ENCODE results near the gene TNFAIP1. TPM values are rescaled to one million over a fixed set of nuclear protein-coding genes. Genes with fewer than 3 reads are reported as not detected.

Gene TNFAIP1
- total and polyA plus RNA-seq, 8 donors, result 11.5 to 56.8 (median 25.3) TPM

DNA sequence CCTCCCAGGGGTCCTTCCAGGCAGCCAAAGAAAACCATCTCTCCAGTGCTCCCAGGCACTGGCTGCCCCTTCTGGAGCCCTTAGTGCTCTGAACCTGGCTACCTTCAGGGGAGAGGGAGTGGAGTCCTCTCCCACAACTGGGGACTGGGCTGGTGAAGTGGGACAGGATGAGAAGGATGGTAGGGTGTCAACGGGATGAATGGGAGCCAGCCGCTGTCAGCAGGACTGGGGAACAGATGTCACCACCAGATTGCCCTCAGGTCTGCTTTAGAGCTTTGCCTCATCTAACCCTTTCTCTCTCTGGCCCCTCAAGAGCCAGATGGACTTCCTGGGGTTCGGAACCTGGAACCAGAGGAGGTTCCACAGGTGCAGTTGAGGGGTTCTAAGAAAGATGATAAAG, 29.9 kb downstream of the TNFAIP1 start:
- 85 to 93% methylated on average over 3 of the region's 3 CpGs for WGBS, 2 donors

DNA sequence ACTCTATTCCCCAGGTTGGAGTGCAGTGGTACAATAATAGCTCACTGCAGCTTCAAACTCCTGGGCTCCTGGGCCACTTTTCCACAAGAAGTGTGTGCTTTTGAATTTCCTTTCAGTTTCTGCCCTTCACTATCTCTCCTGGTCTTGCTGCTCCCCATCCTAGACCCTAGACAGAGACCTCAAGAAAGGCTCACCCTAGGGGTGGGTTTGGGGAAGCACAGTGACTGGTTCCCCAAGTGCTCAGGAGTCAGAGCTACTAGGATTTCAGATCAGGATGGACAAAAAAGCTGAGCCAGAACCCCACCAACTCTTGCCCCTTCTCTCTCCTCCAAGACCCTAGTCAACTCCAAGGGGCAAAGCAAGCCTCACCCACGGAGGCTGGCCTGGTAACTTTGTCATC, 31.0 kb downstream of the TNFAIP1 start:
- Histone ChIP-seq H3K4me3 (no peak overlapping the region), H3K9me3 (no peaks in the 10 kb centered on the region), H3K27me3 (no peaks in the 10 kb centered on the region), H3K4me1 (peaks cover 9 to 18% (median 13%) of the 10 kb centered on the region in 3 donors), H3K27ac (no peak overlapping the region), H3K36me3 (peaks cover 0 to 7% (median 0%) of the 10 kb centered on the region in 3 donors)
- intact Hi-C loops (cut with DNase I), result no loop called here
- TF ChIP-seq, protein P1, sequence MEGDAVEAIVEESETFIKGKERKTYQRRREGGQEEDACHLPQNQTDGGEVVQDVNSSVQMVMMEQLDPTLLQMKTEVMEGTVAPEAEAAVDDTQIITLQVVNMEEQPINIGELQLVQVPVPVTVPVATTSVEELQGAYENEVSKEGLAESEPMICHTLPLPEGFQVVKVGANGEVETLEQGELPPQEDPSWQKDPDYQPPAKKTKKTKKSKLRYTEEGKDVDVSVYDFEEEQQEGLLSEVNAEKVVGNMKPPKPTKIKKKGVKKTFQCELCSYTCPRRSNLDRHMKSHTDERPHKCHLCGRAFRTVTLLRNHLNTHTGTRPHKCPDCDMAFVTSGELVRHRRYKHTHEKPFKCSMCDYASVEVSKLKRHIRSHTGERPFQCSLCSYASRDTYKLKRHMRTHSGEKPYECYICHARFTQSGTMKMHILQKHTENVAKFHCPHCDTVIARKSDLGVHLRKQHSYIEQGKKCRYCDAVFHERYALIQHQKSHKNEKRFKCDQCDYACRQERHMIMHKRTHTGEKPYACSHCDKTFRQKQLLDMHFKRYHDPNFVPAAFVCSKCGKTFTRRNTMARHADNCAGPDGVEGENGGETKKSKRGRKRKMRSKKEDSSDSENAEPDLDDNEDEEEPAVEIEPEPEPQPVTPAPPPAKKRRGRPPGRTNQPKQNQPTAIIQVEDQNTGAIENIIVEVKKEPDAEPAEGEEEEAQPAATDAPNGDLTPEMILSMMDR (IDR thresholded peaks at IDR 0.05), result no peak
- no peak for ATAC-seq
- DNase-seq, result no peak
- no peak for FAIRE-seq
- whole genome bisulfite sequencing, 2 donors, result 64 to 67% methylated on average over 1 of the region's 1 CpG

More for the DNA sequence above, 29.9 kb downstream of the TNFAIP1 start:
- H3K36me3 ChIP-seq, result peaks cover 3 to 18% (median 5%) of the 10 kb centered on the region in 3 donors
- H3K27me3 ChIP-seq, result no peaks in the 10 kb centered on the region
- intact Hi-C loops (cut with DNase I), result no loop called here
- no peak overlapping the region for H3K27ac ChIP-seq
- FAIRE-seq (no peak), DNase-seq (peak in 1 of 6 donors; percentile 30), ATAC-seq (no peak)
- H3K9me3 ChIP-seq, result no peaks in the 10 kb centered on the region
- H3K4me3 ChIP-seq, result no peak overlapping the region
- H3K4me1 ChIP-seq, result peaks cover 1 to 11% (median 7%) of the 10 kb centered on the region in 3 donors
- TF ChIP-seq, protein P1 (IDR thresholded peaks at IDR 0.05), result no peak

DNA sequence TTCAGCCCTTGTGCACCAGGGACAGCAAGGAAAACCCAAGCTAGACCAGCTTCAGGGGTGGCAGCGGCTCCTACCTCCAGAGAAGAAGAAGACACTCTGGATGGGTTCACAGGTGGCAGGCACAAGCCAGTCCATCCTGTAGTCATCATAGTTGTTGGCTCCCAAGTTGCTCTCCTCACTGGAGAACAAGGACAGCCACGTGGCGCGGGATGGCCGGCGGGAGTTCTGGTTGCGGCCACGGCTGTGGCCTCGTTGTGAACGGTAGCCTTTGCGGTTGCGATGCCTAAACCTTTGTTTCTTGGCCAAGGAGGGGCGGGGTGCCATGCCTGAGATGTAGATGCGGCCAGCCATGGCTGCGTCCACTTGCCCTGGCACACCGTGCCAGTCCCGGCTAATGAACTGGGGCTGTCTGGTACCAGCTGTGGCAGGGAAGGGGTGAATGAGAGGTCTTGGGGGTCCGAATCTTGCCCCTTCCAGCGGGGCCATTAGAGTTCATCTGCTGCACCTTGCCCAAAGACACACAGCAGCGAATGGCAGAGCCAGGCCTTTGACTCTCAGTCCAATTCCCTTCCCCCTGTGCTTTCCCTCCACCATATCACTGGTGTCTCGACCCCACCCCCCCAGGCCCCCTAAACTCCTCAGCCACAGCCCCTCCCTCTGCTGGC, 32.2 kb downstream of the TNFAIP1 start:
- Histone ChIP-seq H3K4me3 (no peak overlapping the region), H3K36me3 (peaks cover 0 to 5% (median 0%) of the 10 kb centered on the region in 3 donors), H3K27ac (no peak overlapping the region), H3K9me3 (no peaks in the 10 kb centered on the region), H3K4me1 (peaks cover 9 to 25% (median 13%) of the 10 kb centered on the region in 3 donors), H3K27me3 (no peaks in the 10 kb centered on the region)
- DNase-seq (no peak), ATAC-seq (no peak), FAIRE-seq (no peak)
- intact Hi-C loops (cut with DNase I), result no loop called here
- WGBS, 2 donors, result 84 to 86% methylated on average over 21 of the region's 21 CpGs
- TF ChIP-seq, protein P1 (IDR thresholded peaks at IDR 0.05), result no peak

DNA sequence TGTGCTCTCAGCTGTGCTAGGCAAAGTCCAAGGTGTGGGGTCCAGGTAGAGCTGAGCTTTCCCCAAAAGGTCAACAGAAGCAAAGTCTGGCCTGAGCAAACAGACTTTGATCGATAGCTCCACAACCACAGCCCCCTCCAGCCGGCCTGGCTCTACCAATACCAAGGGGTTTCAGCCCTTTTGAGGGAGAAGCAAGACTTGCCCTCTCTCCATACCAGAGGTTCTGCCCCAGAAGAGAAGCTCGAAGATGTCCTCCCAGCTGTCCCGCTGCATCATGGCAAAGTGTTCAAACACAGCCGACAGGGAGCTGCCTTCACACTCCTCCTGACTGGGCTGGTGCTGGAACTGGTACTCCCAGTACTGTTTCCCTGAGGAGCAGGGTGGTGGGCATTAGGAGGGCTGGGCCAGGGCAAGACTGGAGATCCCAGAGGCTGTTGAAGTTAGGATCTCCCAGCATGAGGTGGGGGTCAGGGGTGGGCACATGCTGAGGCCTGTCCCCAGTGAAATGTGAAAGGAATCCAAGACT, 32.8 kb downstream of the TNFAIP1 start:
- TF ChIP-seq, protein P1 (IDR thresholded peaks at IDR 0.05), result no peak
- H3K9me3 ChIP-seq, result no peaks in the 10 kb centered on the region
- ATAC-seq, result no peak
- H3K27ac ChIP-seq, result no peak overlapping the region
- no peak overlapping the region for H3K4me3 ChIP-seq
- H3K4me1 ChIP-seq, result peaks cover 9 to 28% (median 13%) of the 10 kb centered on the region in 3 donors
- no peak for FAIRE-seq
- WGBS, 2 donors, result 55 to 63% methylated on average over 5 of the region's 5 CpGs
- intact Hi-C loops (cut with DNase I), result no loop called here
- DNase-seq, result no peak
- H3K36me3 ChIP-seq, result peaks cover 0 to 5% (median 0%) of the 10 kb centered on the region in 3 donors
- H3K27me3 ChIP-seq, result no peaks in the 10 kb centered on the region
